Mucosa of gallbladder (tissue), 1 donor: ENCODE results near the gene SHKBP1. TPM values are rescaled to one million over a fixed set of nuclear protein-coding genes. Genes with fewer than 3 reads are reported as not detected.
"Not testable (repeated sequence)": the region's sequence is repeated elsewhere in the genome, so short reads cannot be mapped to it uniquely, and the experiment has no call there.

Source experiments
- DNase-seq: peaks from one replicate; pipeline ENCODE4 v3.0.0-alpha.2; 2020; ENCODE audit warnings: low spot score
- total RNA-seq: library from RNA; stranded (reverse); gene quantifications from one replicate; pipeline ENCODE4 v1.2.1, GENCODE V29; 2021
- donor health status: DM: no; HTN: no; CAD: no.

Gene SHKBP1
- total RNA-seq, 1 donor from 2014 or later = 80.9 TPM

- DNase-seq = peak; percentile 87
Measured at GRCh38 chr19:40614622-40615411, 38.1 kb downstream of the SHKBP1 start.

- no peak for DNase-seq
Measured at GRCh38 chr19:40616178-40616577, 39.5 kb downstream of the SHKBP1 start.

GRCh38 chr19:40616941-40617340, 40.3 kb downstream of the SHKBP1 start:
- DNase-seq = no peak

GRCh38 chr19:40617961-40618360, 41.3 kb downstream of the SHKBP1 start:
- no peak for DNase-seq

GRCh38 chr19:40619333-40620160, 42.9 kb downstream of the SHKBP1 start:
- no peak for DNase-seq

GRCh38 chr19:40620161-40620485, 43.5 kb downstream of the SHKBP1 start:
- no peak for DNase-seq

GRCh38 chr19:40621283-40621682, 44.6 kb downstream of the SHKBP1 start:
- DNase-seq = no peak

GRCh38 chr19:40621966-40622772, 45.5 kb downstream of the SHKBP1 start:
- no peak for DNase-seq

- no peak for DNase-seq
Measured at GRCh38 chr19:40622773-40623075, 46.1 kb downstream of the SHKBP1 start.

- DNase-seq = no peak
Measured at GRCh38 chr19:40623403-40624251, 47.0 kb downstream of the SHKBP1 start.

GRCh38 chr19:40624369-40625153, 47.9 kb downstream of the SHKBP1 start:
- DNase-seq = not testable (repeated sequence)

- no peak for DNase-seq
Measured at GRCh38 chr19:40625406-40626120, 48.9 kb downstream of the SHKBP1 start.

- no peak for DNase-seq
Measured at GRCh38 chr19:40626918-40627317, 50.2 kb downstream of the SHKBP1 start.

- no peak for DNase-seq
Measured at GRCh38 chr19:40627486-40628279, 51.0 kb downstream of the SHKBP1 start.

GRCh38 chr19:40629346-40629745, 52.7 kb downstream of the SHKBP1 start:
- no peak for DNase-seq

GRCh38 chr19:40630571-40631160, 54.0 kb downstream of the SHKBP1 start:
- DNase-seq = no peak

GRCh38 chr19:40632311-40633036, 55.8 kb downstream of the SHKBP1 start:
- DNase-seq = no peak

GRCh38 chr19:40633207-40633606, 56.5 kb downstream of the SHKBP1 start:
- no peak for DNase-seq
